Endothelial cell of umbilical vein (primary cell): ENCODE measurements around the gene FYN. TPM values are rescaled to one million over a fixed set of nuclear protein-coding genes. Genes with fewer than 3 reads are reported as not detected.

Experiments
- BruUV-seq: library from RNA; stranded (reverse); fragments of 400-500 nt; replicated peaks from 2 replicates; lab custom pipeline; 2021; lab: Mats Ljungman, UMichigan
- CTCF ChIA-PET: fragments of 300-600, 350-600 bp; sonication (Branson Sonifier 250); formaldehyde crosslinking; loops from one replicate; lab custom pipeline; 2021; ENCODE audit warnings: antibody characterized with exemption, inconsistent platforms; lab: Charles Lee
- POLR2A ChIA-PET: fragments of 300-600, 350-600 bp; sonication (Branson Sonifier 250); formaldehyde crosslinking; loops from one replicate; lab custom pipeline; 2021; ENCODE audit warnings: antibody characterized with exemption, inconsistent platforms; lab: Charles Lee
- DNase-seq: peaks from one replicate; pipeline ENCODE4 v3.0.0-alpha.2; 2011; ENCODE audit warnings: low read depth, low spot score
- FAIRE-seq: peaks from 2 replicates; lab custom pipeline; 2011; peaks lifted over from hg19 to GRCh38; lab: Jason Lieb, UNC
- H2AFZ ChIP-seq: 2 replicates; pipeline ENCODE4 v1.6.0; 2012; ENCODE audit warnings: low read depth, low read length, control low read depth, inconsistent platforms
- H3K27ac ChIP-seq: 2 replicates; pipeline ENCODE4 v1.5.1; 2011; ENCODE audit warnings: low read depth, mild to moderate bottlenecking, control low read depth, low read length, moderate library complexity; ENCODE audit not compliant: insufficient read depth
- H3K27me3 ChIP-seq, 2 experiments: 2 replicates each; pipeline versions ENCODE4 v1.6.0 to v1.6.1; 2011; ENCODE audit warnings: low read length in 2 of 2, mixed read lengths in 1 of 2; ENCODE audit not compliant: control insufficient read depth in 2 of 2, insufficient read depth in 2 of 2
- H3K36me3 ChIP-seq, 2 experiments: 2 replicates in 1 of 2; 3 replicates in 1 of 2; pipeline ENCODE4 v1.5.1; 2011; ENCODE audit warnings: low read length in 2 of 2, mild to moderate bottlenecking in 1 of 2, moderate library complexity in 1 of 2; ENCODE audit not compliant: control insufficient read depth in 2 of 2, insufficient read depth in 2 of 2; ENCODE audit errors: extremely low read depth in 1 of 2
- H3K4me1 ChIP-seq: 3 replicates; pipeline ENCODE4 v1.5.1; 2011; ENCODE audit warnings: mild to moderate bottlenecking, low read length; ENCODE audit not compliant: control insufficient read depth, insufficient read depth; ENCODE audit errors: extremely low read depth
- H3K4me2 ChIP-seq: 2 replicates; pipeline ENCODE4 v1.6.1; 2011; ENCODE audit warnings: low read length, control low read depth, mixed read lengths; ENCODE audit not compliant: insufficient read depth
- H3K4me3 ChIP-seq, 3 experiments: fragments of 200-600 bp in 1 of 3; sonication (generic), shearing (Covaris generic) in 1 of 3; replicated peaks in 1 of 3; 2 replicates each; pipeline ENCODE4 v1.5.1; 2011 to 2016; ENCODE audit warnings: control low read depth in 3 of 3, low read length in 3 of 3, mild to moderate bottlenecking in 2 of 3, inconsistent platforms in 1 of 3, low read depth in 1 of 3, moderate library complexity in 1 of 3; ENCODE audit not compliant: insufficient read depth in 1 of 3
- H3K79me2 ChIP-seq: 2 replicates; pipeline ENCODE4 v1.6.0; 2012; ENCODE audit warnings: low read length, inconsistent platforms; ENCODE audit not compliant: control insufficient read depth, insufficient read depth
- H3K9ac ChIP-seq: replicated peaks from 2 replicates; pipeline ENCODE3; 2011; ENCODE audit warnings: low read length, control low read depth; ENCODE audit not compliant: insufficient read depth; ENCODE audit errors: extremely low read depth
- H3K9me1 ChIP-seq: replicated peaks from 3 replicates; pipeline ENCODE4 v1.6.0; 2011; ENCODE audit warnings: mild to moderate bottlenecking, low read length; ENCODE audit not compliant: control insufficient read depth, insufficient read depth; ENCODE audit errors: extremely low read depth
- H3K9me3 ChIP-seq: replicated peaks from 2 replicates; pipeline ENCODE4 v1.5.1; 2012; ENCODE audit warnings: low read length, inconsistent platforms; ENCODE audit not compliant: control insufficient read depth, insufficient read depth
- H4K20me1 ChIP-seq: replicated peaks from 2 replicates; pipeline ENCODE3; 2011; ENCODE audit warnings: mild to moderate bottlenecking, low read length; ENCODE audit not compliant: control insufficient read depth, insufficient read depth; ENCODE audit errors: extremely low read depth
- CTCF ChIP-seq, 2 donors: IDR thresholded peaks; 1 replicate in 1 of 2; 2 replicates in 1 of 2; pipeline ENCODE4 v1.5.1; 2011; ENCODE audit warnings: low read length in 2 of 2, mild to moderate bottlenecking in 2 of 2, moderate library complexity in 2 of 2, control low read depth in 1 of 2, inconsistent platforms in 1 of 2, low read depth in 1 of 2; ENCODE audit not compliant: insufficient read depth in 1 of 2; ENCODE audit errors: extremely low read depth in 1 of 2
- EZH2 ChIP-seq: IDR thresholded peaks from 2 replicates; pipeline ENCODE4 v1.6.1; 2012; ENCODE audit warnings: borderline replicate concordance, low read depth, mild to moderate bottlenecking, moderate library complexity, low read length, inconsistent platforms; ENCODE audit not compliant: severe bottlenecking
- FOS ChIP-seq: IDR thresholded peaks from 2 replicates; pipeline ENCODE4 v1.6.1; 2011; ENCODE audit warnings: mild to moderate bottlenecking, low read length, moderate library complexity, borderline replicate concordance; ENCODE audit not compliant: insufficient read depth
- GATA2 ChIP-seq: IDR thresholded peaks from 2 replicates; pipeline ENCODE4 v1.7.0; 2011; ENCODE audit warnings: low read depth, mild to moderate bottlenecking, moderate library complexity, mixed read lengths, low read length; ENCODE audit not compliant: insufficient read length, insufficient read depth
- JUN ChIP-seq: IDR thresholded peaks from 2 replicates; pipeline ENCODE4 v1.6.1; 2011; ENCODE audit warnings: borderline replicate concordance, low read depth; ENCODE audit not compliant: insufficient read length, insufficient read depth
- MYC ChIP-seq: IDR thresholded peaks from one replicate; pipeline ENCODE4 v1.6.1; 2011; ENCODE audit warnings: mild to moderate bottlenecking, low read depth, low read length
- POLR2A ChIP-seq: IDR thresholded peaks from 2 replicates; pipeline ENCODE4 v1.6.1; 2012; ENCODE audit warnings: low read depth, mild to moderate bottlenecking, control low read depth, low read length
- POLR2AphosphoS5 ChIP-seq: IDR thresholded peaks from 2 replicates; pipeline ENCODE4 v1.6.1; 2012; ENCODE audit warnings: low read depth, mild to moderate bottlenecking, control low read depth, low read length, moderate library complexity; ENCODE audit not compliant: insufficient read depth
- dilution Hi-C: fragments of 300-500 bp; cut with MboI; formaldehyde crosslinking; loops from one replicate; pipeline ENCODE4 v1.15.0; 2019; ENCODE audit warnings: low sequenced_read_pairs; ENCODE audit not compliant: extremely low pct_ligation_motif_present
- intact Hi-C: fragments of 100-400 bp; cut with micrococcal nuclease; formaldehyde crosslinking; loops from one replicate; pipeline ENCODE4 v1.10.0; 2022
- polyA plus RNA-seq, 4 experiments: library from polyadenylated mRNA; depleted of rRNA in 3 of 4; stranded (reverse) in 3 of 4; unstranded in 1 of 4; fragments of >200 nt; gene quantifications; 2 replicates each; pipeline versions ENCODE4 v1.2.1 to v1.2.3, GENCODE V29; 2011 to 2012; ENCODE audit warnings: missing spikeins in 1 of 4
- total RNA-seq: library from RNA; stranded (reverse); gene quantifications from 2 replicates; pipeline ENCODE4 v1.2.3, GENCODE V29; 2021
- TF ChIP-seq, protein P1 (sequence below): IDR thresholded peaks from 2 replicates; pipeline ENCODE4 v1.6.1; 2011; ENCODE audit not compliant: insufficient read depth, insufficient read length

Gene FYN
- total and polyA plus RNA-seq, 2 donors (not counting 3 experiments of a cell fraction or from before 2014, with no cell fraction given): 69.0 to 143 TPM

DNA sequence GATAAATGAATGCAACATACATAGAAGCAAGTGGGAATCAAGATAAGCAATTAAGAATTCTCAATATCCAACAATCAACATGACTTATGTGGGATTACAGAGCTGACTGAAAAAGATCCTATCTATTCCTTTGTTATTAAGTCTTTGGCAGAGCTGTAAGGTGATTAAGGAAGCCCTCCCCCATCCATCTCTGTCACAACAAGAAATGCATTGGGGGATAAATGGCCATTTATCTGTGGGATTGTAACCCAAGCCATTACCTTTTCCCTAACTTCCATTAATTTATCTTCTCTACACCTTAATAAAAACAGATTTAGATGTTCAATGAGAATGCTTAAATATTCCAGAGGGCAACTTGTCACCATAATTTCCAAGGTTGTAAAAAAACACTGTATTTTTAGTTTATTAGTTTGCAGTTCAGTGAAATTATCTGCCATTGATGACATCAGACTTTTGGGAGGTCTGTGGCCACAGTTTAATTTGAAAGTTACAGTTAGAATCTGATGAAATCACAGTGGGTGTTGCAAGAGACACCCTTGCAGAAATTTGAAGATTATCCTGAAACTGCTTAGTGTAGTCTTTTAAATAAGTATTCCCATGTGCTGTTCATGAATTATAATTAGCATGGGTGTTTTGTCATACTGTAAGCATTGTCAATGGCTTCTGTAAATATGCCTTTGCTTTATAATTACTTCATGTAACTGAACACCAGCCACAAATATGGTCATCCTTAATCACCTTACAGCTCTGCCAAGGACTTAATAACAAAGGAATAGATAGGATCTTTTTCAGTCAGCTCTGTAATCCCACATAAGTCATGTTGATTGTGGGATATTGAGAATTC is 49.4 kb upstream of the FYN start:
- no TSS peak for BruUV-seq

More for the DNA sequence above, 49.4 kb upstream of the FYN start:
- intact Hi-C loops (no loop called here), dilution Hi-C loops (no loop called here)
- no peaks in the 10 kb centered on the region for H3K36me3 ChIP-seq
- POLR2A ChIA-PET: no interaction called here
- H3K27ac ChIP-seq: no peak overlapping the region
- no peak overlapping the region for H3K4me2 ChIP-seq
- no peaks in the 10 kb centered on the region for H3K27me3 ChIP-seq
- H3K9ac ChIP-seq: no peak overlapping the region
- H3K4me3 ChIP-seq: no peak overlapping the region
- no peak overlapping the region for H2AFZ ChIP-seq
- H3K9me1 ChIP-seq: no peaks in the 10 kb centered on the region
- TF ChIP-seq, protein P1, sequence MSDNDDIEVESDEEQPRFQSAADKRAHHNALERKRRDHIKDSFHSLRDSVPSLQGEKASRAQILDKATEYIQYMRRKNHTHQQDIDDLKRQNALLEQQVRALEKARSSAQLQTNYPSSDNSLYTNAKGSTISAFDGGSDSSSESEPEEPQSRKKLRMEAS: no peak
- TF ChIP-seq POLR2AphosphoS5 (no peak), EZH2 (no peak), GATA2 (no peak), MYC (no peak), POLR2A (no peak), JUN (no peak), FOS (no peak), CTCF (IDR thresholded peaks at IDR 0.05; ENCODE audit: extremely low read depth in 1 of 2, insufficient read depth in 1 of 2, low read depth in 1 of 2, low read length in 2 of 2) (no peak)
- CTCF ChIA-PET: interaction anchor here (0.9 kb wide), 1 partner anchor 16 kb away, joined by 3 read pairs; no protein-coding TSS in a partner anchor
- H3K9me3 ChIP-seq: no peaks in the 10 kb centered on the region
- FAIRE-seq (no peak), DNase-seq (no peak)
- no peaks in the 10 kb centered on the region for H3K79me2 ChIP-seq
- peaks cover 7% of the 10 kb centered on the region for H3K4me1 ChIP-seq
- H4K20me1 ChIP-seq: no peaks in the 10 kb centered on the region
